HG03045 (cell line): Measurements from ENCODE around the gene AMZ1.
"Not testable (repeated sequence)": the region's sequence is repeated elsewhere in the genome, so short reads cannot be mapped to it uniquely, and the experiment has no call there.

ENCODE experiments used
- ATAC-seq: cut with Tn5 transposase; IDR thresholded peaks from one replicate; pipeline ENCODE4 v1.9.1; 2021; ENCODE audit warnings: mild to moderate bottlenecking, moderate library complexity; ENCODE audit not compliant: unreplicated experiment

The AMZ1 gene

DNA sequence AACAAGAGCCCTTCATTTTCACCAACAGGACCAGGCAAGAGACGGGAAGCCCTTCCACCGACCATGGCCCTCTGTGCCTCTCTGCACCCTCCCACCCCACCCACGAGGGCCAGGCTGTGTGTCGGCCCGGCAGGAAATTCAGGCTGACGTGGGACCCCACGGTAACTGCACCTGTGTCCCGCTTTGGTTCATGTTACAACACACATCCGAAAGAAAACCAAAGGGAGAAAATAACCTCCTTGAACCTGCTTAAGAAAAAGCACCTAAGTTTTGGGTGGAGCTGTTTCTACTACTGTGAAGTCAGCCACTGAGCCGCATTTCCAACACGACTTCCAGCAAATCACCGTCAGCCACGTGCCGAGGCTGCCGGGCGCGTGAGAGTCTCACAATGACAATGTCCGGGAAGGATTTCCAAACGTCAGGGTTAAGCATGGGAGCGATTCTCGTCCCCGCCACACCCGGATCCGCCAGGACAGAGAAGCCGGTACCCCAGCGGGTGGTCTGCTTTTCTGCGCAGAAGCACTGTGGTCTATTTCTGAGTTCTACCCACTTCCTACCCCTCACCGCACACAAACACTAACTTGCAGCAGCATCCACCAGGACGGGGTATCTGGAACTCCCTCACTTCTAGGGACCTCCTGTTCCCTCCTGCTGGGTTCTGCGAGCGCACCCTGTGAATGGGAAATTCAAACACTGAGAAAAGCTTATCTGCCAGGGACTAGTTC lies 36.6 kb downstream of the AMZ1 start:
- ATAC-seq = no peak

DNA sequence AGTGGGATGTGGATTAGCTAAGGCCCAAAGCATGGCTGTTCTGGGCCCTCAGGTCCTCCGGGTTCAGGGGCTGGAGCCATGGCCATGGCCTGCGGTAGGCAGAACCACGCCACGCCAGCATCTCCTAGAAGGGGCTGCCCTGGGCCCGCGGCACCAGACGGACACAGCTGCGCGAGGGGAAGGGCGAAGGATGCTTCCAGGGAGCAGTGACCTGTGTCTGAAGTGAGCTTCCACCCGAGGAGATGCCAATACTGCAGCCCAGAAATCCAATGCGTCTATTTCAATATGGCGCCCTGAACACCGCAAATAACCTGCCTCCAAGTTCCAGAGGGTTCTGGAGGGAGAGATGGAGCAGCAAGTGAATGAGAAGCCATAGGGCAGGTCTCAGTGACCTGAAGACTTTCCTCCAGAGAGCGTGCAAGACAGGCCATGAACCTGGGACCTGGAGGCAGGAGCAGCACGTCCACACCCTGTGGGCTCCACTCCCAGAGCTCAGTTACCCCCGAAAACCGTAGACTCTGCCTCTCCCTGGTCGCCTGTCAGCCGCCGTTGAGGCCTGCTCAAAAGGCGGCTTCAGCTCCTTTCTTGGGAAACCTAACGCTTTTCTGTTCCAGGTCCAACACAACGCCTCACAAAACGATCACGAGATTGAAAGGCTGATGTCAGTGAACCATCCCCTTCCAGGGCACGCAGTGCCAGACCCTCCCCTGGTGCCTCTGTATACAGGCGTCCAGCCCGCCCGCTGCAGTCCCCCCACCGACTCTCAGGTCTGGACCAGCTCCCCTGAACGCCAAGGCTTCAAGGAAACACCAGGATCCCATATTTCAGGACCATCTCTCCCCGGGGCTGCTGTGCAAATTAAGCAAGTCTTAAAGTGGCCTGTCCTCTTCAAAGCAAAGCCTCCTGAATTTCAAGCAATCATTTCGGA lies 37.4 kb downstream of the AMZ1 start:
- no peak for ATAC-seq

DNA sequence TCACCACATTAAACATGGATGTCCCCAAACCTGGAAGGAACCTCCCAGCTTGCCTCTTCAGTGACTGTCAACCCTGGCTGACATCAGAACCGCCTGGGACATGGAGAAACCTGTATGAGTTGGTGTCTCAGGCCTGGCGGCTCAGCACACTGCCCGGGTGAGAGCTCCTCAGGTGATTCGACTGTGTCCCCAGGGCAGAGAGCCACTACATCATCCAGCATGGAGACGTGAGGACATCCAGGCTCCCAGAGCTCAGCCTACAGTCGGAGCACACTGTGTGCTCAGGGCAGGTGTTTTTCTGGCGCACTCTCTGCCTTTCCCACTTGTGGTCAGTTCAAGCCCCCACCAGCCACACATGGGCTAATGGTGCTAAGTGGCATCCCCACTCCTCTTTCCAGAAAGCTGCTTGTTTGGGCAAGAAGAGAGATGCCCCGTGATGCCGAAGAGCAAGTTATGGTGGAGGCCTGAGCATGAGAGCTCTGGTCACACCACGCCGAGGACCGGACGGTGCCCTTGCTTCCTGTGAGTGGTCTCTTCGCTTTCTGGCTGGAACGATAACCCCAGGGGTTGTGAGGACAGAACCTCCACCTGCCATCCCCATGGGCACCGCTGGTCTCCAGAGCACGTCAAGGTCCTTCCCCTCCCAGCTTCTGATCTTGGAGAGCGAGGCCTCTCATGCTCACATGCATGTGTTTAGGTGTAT lies 38.5 kb downstream of the AMZ1 start:
- ATAC-seq = no peak

DNA sequence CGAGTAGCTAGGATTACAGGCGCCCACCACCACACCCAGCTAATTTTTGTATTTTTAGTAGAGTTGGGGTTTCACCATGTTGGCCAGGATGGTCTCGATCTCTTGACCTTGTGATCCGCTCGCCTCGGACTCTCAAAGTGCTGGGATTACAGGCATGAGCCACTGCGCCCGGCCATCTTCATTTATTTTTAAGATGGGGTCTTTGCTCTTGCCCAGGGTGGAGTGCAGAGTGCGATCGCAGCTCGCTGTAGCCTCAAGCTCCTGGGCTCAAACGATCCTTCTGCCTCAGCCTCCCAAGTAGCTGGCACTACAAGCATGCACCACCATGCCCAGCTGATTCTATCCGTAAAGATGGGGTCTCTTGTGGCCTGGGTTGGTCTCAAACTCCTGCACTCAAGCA lies 39.2 kb downstream of the AMZ1 start:
- not testable (repeated sequence) for ATAC-seq

DNA sequence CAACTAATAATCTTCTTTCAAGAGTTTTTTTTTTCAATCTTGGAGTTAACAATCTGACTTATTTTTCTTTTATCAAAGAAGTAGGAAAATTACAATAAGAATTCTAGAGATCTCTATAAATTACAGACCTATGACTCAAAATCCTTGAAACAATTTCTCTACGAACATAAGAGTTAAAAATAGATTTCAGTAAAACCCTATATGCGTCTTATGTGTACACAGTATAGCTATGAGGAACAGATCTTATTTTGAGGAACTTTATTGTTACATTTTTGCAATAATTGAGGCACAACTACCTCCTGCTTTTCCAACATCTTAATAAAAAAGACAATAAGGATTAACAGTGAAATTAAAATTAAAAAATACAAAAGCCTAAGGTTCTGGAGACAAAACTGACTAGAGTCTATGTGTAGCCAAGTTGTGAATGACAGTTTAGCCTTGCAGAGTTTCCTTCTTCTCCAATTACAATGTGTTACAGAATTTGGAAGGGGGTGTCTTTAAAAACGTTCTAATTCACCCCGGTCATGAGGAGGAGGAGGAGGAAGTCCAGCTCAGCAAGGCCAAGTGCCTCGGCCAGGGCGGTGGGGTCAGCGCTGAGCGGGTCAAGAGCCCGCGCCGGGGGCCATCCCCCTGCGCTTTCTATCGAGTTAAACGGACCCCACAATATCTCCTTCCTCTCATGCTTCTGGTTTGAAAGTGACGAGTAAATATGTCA lies 40.5 kb downstream of the AMZ1 start:
- no peak for ATAC-seq

DNA sequence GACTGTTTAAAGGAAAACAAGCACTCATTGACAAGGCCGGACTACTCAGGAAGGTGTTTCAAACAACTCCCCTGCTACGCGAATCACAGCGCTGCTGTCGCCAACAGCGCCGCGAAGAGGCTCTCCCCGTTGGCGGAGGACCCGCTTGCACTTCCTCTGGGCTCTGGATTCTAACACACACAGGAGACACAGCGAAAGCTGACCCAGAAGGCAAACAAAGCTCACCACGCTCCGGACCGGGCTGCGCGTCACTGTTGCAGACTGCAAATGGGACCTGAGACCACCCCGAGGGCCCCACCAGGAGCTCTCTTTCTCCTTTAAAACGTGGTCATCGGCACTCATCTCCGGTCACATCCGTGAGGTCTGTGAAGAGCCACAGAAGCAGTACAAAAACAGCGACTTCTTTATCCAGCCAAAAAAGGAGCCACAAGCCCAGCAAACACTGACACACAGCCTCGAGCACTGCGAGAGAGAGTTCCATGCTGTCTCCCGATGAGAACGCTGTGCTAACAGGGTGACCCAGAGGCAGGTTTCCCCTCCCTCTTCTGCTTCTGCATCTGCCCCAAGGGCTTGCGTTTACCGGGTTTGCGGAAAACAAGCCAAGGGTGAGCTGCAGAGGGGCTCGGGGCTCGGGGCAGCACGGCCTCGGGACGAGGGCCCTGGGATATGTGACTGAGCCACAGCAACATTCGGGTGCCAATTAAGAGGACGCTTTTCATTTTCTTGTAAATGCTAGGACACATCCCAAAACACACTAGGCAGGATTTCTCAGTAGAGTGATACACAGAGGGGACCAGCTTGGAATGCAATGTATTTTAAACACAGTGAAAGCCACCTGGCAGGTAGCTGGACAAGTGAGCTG lies 41.3 kb downstream of the AMZ1 start:
- no peak for ATAC-seq

DNA sequence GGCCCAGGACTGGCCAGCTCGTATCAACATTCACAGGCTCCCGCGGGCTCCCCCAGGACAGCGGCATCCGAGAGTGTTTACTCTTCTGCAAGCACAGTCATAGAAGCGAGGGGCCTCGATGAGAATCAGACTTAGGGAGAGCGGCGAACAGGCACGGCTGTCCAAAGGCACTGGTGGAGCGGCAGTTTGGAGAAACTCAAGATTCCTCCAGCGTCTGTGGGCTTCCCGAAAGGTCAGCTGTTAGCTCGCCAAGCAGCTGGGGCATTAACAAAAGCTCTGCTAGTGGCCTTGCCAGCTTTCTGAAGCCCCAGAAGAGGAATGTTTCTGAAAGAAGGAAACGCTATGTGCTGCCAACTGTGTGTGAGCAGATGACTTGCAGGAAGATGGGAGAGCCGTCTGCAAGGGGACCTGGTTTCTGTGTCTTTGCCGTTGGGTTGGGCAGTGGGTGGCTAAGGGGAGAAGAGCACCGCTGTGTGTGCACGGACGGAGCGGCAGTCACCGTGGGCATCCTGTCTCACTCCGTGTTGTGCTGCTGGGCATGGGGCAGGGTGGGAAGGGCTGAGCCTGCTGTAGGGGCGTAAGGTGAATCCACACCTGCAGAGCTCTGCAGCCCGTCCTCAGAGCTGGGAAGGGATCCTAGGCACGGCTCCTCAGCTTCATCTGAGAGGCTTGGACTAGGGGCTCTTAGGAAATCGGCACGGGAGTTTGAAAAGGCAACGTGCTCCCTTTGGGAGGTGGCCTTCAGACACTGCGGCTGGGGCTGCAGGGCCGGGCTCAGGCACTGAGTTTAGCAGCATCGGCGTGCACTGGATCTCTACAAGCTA lies 42.1 kb downstream of the AMZ1 start:
- no peak for ATAC-seq

DNA sequence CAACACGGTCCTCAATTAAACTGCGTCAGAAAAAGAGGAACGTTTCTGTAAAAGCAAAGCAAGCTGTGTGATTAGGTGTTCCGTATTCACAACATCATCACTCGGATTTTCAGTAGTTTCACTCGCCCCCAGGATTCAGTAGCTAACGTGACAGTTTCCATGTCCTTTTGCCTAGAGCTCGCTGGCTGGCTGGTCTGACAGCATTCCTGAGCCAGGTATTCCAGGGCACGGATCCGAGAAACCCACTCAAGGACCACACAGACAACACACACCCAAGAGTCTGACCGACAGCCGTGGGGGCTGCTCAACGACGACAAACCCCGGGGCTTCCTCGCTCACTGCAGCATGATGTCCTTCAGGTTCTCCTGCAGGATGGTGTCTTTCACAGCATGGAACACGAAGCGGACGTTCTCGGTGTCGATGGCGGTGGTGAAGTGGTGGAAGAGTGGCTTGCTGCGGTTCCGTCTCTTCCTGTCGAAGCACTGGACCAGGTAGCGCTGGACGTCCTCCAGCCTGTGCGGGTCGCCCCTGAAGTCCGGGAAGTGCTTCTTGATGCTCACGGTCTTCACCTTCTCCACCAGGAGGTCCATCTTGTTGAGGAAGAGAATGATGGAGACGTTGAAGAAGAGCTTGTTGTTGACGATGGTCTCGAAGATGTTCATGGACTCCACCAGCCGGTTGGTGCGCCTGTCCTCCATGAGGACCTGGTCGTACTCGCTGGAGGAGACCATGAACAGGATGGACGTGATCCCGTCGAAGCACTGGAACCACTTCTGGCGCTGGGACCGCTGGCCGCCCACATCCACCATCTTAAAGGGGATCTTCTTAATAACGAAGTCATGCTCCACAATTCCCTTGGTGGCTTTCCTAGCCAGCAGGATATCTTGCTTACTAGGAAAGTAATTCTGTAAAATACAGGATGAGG lies 43.1 kb downstream of the AMZ1 start:
- no peak for ATAC-seq

DNA sequence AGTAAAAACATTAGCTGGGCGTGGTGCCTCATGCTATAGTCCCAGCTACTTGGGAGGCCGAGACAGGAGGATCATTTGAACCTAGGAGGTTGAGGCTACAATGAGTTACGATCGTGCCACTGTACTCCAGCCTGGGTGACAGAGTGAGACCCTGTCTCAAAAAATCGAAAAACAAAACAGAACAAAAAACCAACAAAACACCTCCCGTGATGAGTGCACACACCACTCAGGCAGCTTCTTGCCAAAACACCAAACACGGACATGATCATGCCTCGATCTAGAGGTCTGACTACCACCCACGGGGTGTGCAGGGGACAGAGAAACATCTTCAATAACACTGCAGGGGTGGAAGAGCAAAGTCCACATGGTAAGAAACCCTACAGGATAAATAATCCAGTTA lies 44.4 kb downstream of the AMZ1 start:
- ATAC-seq = no peak

DNA sequence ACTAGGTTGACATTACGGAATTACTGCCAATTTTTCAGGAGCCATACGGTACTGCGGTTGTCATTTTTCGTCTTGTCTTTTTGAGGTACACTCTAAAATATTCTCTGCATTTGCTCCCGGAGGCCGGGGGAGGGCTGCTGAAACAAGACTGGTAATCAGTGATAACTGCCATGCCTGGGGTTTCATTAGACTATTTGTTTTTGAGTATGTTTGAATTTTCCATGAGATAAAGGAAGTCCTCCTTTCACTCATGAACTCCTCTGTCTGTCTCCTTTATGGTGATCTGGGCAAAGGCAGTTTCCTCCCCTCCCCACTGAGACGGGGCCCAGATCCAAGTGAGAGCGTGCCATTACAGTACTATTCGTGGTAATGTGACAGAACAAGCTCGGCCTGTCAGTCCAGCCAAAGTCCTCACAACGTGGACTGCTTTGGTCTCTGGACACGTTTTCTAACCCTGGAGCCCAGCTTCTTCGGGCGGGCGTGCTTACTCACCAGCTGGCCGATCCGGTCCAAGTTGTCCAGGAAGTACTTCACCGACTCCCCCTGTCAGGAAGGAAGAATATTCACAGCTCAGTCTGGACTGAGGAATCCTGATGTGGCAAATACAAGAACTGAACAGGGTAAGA lies 45.1 kb downstream of the AMZ1 start:
- no peak for ATAC-seq

DNA sequence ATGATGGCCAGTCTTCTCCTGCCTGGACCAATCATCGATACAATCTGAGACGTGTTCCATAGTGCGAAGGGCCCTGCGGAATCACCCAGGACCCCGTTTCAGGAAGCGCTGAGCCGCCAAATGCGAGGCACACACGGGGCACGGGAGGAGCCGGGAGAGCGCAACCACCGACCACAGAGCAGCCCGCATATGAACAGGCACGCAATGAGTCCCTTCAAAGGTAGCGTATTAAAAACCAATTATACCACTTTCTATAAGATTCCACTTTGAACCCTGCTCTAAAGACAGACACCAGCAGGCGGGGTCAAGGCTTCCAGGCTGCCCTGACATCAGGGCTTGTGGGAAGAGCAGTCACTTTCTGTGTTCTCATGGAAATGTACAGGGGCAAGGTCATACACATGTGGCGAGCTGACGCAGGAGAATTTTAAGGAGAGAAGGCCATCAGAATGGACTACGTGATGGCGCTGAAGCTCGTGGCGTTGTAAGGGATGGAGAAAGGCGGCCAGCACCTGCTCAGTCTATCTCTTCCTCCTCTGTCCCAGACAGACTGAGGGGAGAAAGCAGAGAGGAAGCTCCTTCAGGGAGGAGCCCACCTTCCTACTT lies 46.2 kb downstream of the AMZ1 start:
- no peak for ATAC-seq

DNA sequence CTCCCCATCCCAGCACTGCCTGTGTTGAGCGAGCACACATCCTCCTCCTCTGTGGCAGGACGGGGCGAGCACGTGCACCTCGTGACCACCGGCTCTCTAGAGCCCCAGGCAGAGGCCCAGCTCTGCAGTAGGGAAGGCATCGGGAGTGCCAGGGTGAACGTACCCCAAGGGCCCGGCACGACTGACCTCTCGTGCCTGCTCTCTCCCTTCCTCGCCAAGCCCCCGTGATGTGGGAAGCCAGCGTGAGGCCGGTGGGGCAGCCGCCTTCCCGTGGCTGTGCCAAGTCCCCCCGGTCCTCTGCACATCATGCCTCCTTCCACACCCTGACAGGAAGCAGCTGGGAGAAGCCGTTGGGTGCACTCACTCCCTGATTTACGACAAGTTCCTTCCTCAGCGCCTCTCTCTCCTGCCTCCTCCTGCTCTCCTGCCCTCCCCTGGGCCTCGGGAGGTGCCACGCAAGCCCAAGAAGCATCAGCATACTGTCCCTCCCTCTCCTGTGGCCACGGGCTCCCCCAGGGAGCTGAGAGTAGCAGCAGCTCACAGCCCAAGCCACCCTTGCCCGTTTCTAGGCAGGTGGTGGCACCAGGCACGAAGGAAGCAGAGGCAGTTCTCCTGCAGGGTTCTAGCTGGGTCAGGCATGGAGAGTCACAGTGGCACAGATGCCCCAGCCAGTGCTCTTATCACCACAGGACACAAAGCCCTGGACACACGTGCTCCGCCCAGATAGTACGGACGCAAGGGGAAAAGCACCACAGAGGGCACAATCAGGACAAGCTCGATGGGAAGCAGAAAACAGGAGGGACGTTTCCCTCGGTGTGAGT lies 47.0 kb downstream of the AMZ1 start:
- no peak for ATAC-seq

DNA sequence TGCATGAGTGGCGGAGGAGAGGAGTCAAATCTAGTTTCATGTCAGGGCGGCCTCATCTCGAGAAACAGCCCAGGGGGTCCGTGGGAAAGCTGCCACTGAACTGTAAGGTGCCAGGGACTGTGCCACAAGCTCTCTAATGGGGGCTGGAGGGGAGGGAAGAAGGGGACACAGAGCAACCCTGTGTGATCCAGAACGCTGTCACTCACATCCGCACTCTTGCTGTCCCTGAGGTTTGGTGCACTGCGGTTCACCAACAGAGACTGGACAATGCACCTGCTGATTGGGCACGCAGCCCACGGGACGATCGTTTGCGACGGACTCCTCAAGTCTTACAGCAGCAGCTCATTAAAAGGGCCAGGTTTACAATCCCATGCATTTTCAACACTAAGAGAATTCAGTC lies 47.7 kb downstream of the AMZ1 start:
- no peak for ATAC-seq

DNA sequence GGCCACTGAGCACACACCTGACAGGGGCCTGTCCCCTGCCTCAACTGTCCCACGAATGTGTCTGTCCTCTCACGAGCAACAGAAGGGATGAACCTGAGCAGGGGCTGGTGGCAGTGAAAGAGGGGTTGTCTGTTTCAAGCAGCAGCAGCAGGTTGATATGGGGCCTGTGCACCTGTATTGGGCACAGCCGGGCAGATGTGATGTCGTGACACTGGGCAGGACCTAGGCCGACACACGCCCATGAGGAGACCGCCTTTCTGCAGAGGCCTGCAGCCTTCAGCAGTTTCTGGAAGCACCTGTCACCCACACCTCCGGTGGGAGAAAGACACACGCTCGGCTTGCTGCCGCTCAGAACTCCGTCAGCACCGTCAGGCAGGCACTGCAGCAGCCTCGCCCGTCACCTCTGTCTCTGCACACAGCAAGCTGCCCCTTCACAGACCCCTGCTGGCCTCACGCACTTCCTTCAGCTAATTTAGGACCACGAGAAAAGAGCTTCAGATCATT lies 48.5 kb downstream of the AMZ1 start:
- no peak for ATAC-seq

DNA sequence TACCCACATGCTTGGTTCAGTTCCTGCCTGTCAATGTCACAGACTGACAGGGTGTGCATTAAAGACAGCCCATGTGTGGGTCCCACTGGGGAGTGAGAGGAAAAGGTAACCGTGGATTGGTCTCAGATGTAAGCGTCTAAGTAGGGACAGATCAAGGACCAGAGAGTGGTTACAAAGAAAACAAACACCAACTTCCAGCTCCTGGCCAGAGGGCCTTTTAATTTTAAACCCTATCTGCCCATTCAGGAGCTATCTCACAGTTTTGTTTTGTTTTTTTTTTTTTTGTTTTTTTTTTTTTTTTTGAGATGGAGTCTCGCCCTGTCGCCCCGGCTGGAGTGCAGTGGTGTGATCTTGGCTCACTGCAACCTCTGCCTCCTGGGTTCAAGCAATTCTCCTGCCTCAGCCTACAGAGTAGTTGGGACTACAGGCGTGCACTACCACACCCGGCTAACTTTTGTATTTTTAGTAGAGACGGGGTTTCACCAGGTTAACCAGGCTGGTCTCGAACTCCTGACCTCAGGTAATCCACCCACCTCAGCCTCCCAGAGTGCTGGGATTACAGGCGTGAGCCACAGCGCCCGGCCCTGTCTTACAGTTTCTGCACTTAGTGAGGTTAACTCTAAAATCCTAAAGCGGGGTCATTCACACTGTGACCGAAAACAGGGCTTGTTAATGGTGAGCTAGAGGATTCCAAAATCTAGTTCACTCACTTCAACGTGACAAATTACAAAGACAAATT lies 49.2 kb downstream of the AMZ1 start:
- not testable (repeated sequence) for ATAC-seq
